HG02642 (cell line): ENCODE data around the gene HP1BP3.

Experiments used
- ATAC-seq: cut with Tn5 transposase; IDR thresholded peaks from one replicate; pipeline ENCODE4 v1.9.1; 2021; ENCODE audit warnings: mild to moderate bottlenecking; ENCODE audit not compliant: unreplicated experiment, poor library complexity

Gene HP1BP3

GRCh38 chr1:20716232-20716631 lies 70.9 kb downstream of the HP1BP3 start:
- ATAC-seq: no peak

- ATAC-seq: no peak
These were observed 71.7 kb downstream of the HP1BP3 start for GRCh38 chr1:20715406-20715805.

GRCh38 chr1:20713440-20713839 lies 73.7 kb downstream of the HP1BP3 start:
- ATAC-seq: no peak

GRCh38 chr1:20712215-20712577 lies 74.9 kb downstream of the HP1BP3 start:
- ATAC-seq: no peak

GRCh38 chr1:20711285-20712214 lies 75.6 kb downstream of the HP1BP3 start:
- ATAC-seq: no peak

GRCh38 chr1:20710469-20711284 lies 76.4 kb downstream of the HP1BP3 start:
- no peak for ATAC-seq

- no peak for ATAC-seq
These were observed 77.2 kb downstream of the HP1BP3 start for GRCh38 chr1:20709868-20710267.

GRCh38 chr1:20708891-20709290 lies 78.2 kb downstream of the HP1BP3 start:
- no peak for ATAC-seq

GRCh38 chr1:20708057-20708456 lies 79.0 kb downstream of the HP1BP3 start:
- no peak for ATAC-seq

- no peak for ATAC-seq
These were observed 80.3 kb downstream of the HP1BP3 start for GRCh38 chr1:20706841-20707240.

GRCh38 chr1:20705203-20705755 lies 81.8 kb downstream of the HP1BP3 start:
- no peak for ATAC-seq

GRCh38 chr1:20704390-20705202 lies 82.5 kb downstream of the HP1BP3 start:
- no peak for ATAC-seq

GRCh38 chr1:20703124-20703756 lies 83.9 kb downstream of the HP1BP3 start:
- no peak for ATAC-seq

GRCh38 chr1:20702416-20702815 lies 84.7 kb downstream of the HP1BP3 start:
- ATAC-seq: no peak

- no peak for ATAC-seq
These were observed 85.3 kb downstream of the HP1BP3 start for GRCh38 chr1:20701847-20702246.

GRCh38 chr1:20701446-20701845 lies 85.7 kb downstream of the HP1BP3 start:
- no peak for ATAC-seq

GRCh38 chr1:20700636-20701215 lies 86.4 kb downstream of the HP1BP3 start:
- ATAC-seq: no peak

GRCh38 chr1:20699558-20699957 lies 87.5 kb downstream of the HP1BP3 start:
- no peak for ATAC-seq

GRCh38 chr1:20698195-20698910 lies 88.8 kb downstream of the HP1BP3 start:
- ATAC-seq: no peak
